Central memory CD4-positive, alpha-beta T cell (primary cell): ENCODE measurements around the gene VAMP3.

Source experiments
- DNase-seq: peaks from one replicate; pipeline ENCODE4 v3.0.0; 2022

Gene VAMP3

GRCh38 chr1:7821282-7821681, 50.2 kb downstream of the VAMP3 start:
- DNase-seq: no peak

- no peak for DNase-seq
Observed at GRCh38 chr1:7824701-7825100, 53.6 kb downstream of the VAMP3 start.

GRCh38 chr1:7826363-7826762, 55.3 kb downstream of the VAMP3 start:
- DNase-seq: no peak

GRCh38 chr1:7827126-7827955, 56.2 kb downstream of the VAMP3 start:
- peak; percentile 14 for DNase-seq
